ENCODE data around the gene KCMF1. TPM values are rescaled to one million over a fixed set of nuclear protein-coding genes. Genes with fewer than 3 reads are reported as not detected.
A peak's percentile ranks its signal among the peaks of the same experiment; 100 is the strongest.

Gene KCMF1
- total and polyA plus RNA-seq, 2 of the 13 experiments (the other 11 are each of a cell fraction or from before 2014, with no cell fraction given), result 62.1 to 116 TPM

GRCh38 chr2:84947010-84947593 is 23.9 kb upstream of the KCMF1 start:
- in situ Hi-C loops (cut with HindIII; ENCODE audit: extremely low pct_ligation_motif_present, low pct_unique_long_range_greater_than_20kb), result no loop called here
- BruUV-seq (replicated peaks), result no TSS peak
- peak overlapping the region; percentile 71 for H3K27ac ChIP-seq (ENCODE audit: extremely low read length, insufficient read depth, low read length)
- H3K36me3 ChIP-seq (replicated peaks in 1 of 2; ENCODE audit: control insufficient read depth in 1 of 2, insufficient read depth in 2 of 2, low read length in 2 of 2), result no peaks in the 10 kb centered on the region
- ChIA-PET POLR2A (interaction anchor here (1.0 to 4.5 kb wide), 9 partner anchors 11 to 378 kb away, joined by 3 to 37 read pairs (median 17); partner anchors contain the start of genes KCMF1 and TMSB10), CTCF (ENCODE audit: low intra/inter-chr PET ratio, low total read pairs) (interaction anchor here (0.7 to 1.2 kb wide), 3 partner anchors 20 to 68 kb away, joined by 3 to 4 read pairs (median 3); no protein-coding TSS in a partner anchor)
- H2AFZ ChIP-seq (ENCODE audit: low read length), result no peak overlapping the region
- no peaks in the 10 kb centered on the region; a peak in 1 of 5 replicates for H3K27me3 ChIP-seq (ENCODE audit: control insufficient read depth in 1 of 2, insufficient read depth in 2 of 2, low read length in 2 of 2)
- peaks cover 57% of the 10 kb centered on the region for H3K4me1 ChIP-seq (ENCODE audit: insufficient read depth, low read length)
- H4K20me1 ChIP-seq (ENCODE audit: insufficient read depth, low read length), result no peaks in the 10 kb centered on the region
- DNase-seq (ENCODE audit: low spot score), result no peak
- H3K4me2 ChIP-seq (ENCODE audit: low read depth, low read length), result peak overlapping the region; percentile 91
- H3K4me3 ChIP-seq (replicated peaks in 1 of 3; ENCODE audit: insufficient read depth in 1 of 3, low read depth in 2 of 3, low read length in 3 of 3), result peak overlapping the region; percentile 18 to 62 (median 48); a peak in 4 of 6 replicates
- no peak for FAIRE-seq
- peak overlapping the region; percentile 57 for H3K9ac ChIP-seq (ENCODE audit: insufficient read depth, low read depth, low read length)
- no peaks in the 10 kb centered on the region for H3K79me2 ChIP-seq (ENCODE audit: insufficient read depth, low read length)
- no peaks in the 10 kb centered on the region for H3K9me3 ChIP-seq (ENCODE audit: low read length)
- 87% methylated on average over 10 of the region's 10 CpGs for WGBS (ENCODE audit: low lambda C conversion rate)
- intact Hi-C loops (cut with micrococcal nuclease; ENCODE audit: unreplicated experiment), result loop anchor here (2.0 kb wide), 1 partner anchor 20 kb away; no protein-coding TSS in a partner anchor
- no peak for ATAC-seq
- TF ChIP-seq ZMYM3 (CRISPR knock-in tag; IDR thresholded peaks at IDR 0.05) (0 out of 2 replicates have a peak, but pooled peaks have one; percentile 28), SIX1 (CRISPR knock-in tag; IDR thresholded peaks at IDR 0.05; ENCODE audit: borderline replicate concordance) (0 out of 2 replicates have a peak, but pooled peaks have one; percentile 0), ETV6 (CRISPR knock-in tag; conservative IDR thresholded peaks at IDR 0.05) (no peak), ZNF350 (CRISPR knock-in tag; IDR thresholded peaks at IDR 0.05; ENCODE audit: borderline replicate concordance, low read depth) (no peak), HDAC6 (IDR thresholded peaks at IDR 0.05; ENCODE audit: low read depth, low read length) (no peak), RFXANK (CRISPR knock-in tag; IDR thresholded peaks at IDR 0.05) (no peak), ZNF672 (CRISPR knock-in tag; IDR thresholded peaks at IDR 0.05) (no peak), RCOR2 (CRISPR knock-in tag; IDR thresholded peaks at IDR 0.05) (0 out of 2 replicates have a peak, but pooled peaks have one; percentile 44), ARNTL (CRISPR knock-in tag; IDR thresholded peaks at IDR 0.05) (0 out of 2 replicates have a peak, but pooled peaks have one; percentile 3), ZMYM2 (CRISPR knock-in tag; IDR thresholded peaks at IDR 0.05) (no peak; the same call in 1 of the 2 replicates), LBX2 (CRISPR knock-in tag; IDR thresholded peaks at IDR 0.05; ENCODE audit: borderline replicate concordance) (no peak), ELF4 (CRISPR knock-in tag; IDR thresholded peaks at IDR 0.05; ENCODE audit: borderline replicate concordance) (no peak), ADNP (CRISPR knock-in tag; IDR thresholded peaks at IDR 0.05) (0 out of 2 replicates have a peak, but pooled peaks have one; percentile 52), TOPORS (CRISPR knock-in tag; IDR thresholded peaks at IDR 0.05) (0 out of 2 replicates have a peak, but pooled peaks have one; percentile 54), SMYD3 (CRISPR knock-in tag; IDR thresholded peaks at IDR 0.05) (peak; percentile 38; the same call in 1 of the 2 replicates), CEBPZ (IDR thresholded peaks at IDR 0.05; ENCODE audit: low read length) (0 out of 2 replicates have a peak, but pooled peaks have one; percentile 1), NBN (conservative IDR thresholded peaks at IDR 0.05) (no peak), HBP1 (CRISPR knock-in tag; IDR thresholded peaks at IDR 0.05; ENCODE audit: low read depth) (no peak), ZMAT3 (CRISPR knock-in tag; conservative IDR thresholded peaks at IDR 0.05) (no peak), GABPB1 (CRISPR knock-in tag; IDR thresholded peaks at IDR 0.05) (no peak)
